Keratinocyte (primary cell): Measurements from ENCODE around the gene LRRIQ4. TPM values are rescaled to one million over a fixed set of nuclear protein-coding genes. Genes with fewer than 3 reads are reported as not detected.
A peak's percentile ranks its signal among the peaks of the same experiment; 100 is the strongest.

ENCODE experiments used
- DNase-seq: peaks from one replicate; pipeline ENCODE4 v3.0.0-alpha.2; 2011; ENCODE audit warnings: low read depth, missing footprints, low spot score
- FAIRE-seq: peaks from 2 replicates; lab custom pipeline; 2011; peaks lifted over from hg19 to GRCh38; lab: Jason Lieb, UNC
- H2AFZ ChIP-seq: 2 replicates; pipeline ENCODE4 v1.6.0; 2012; ENCODE audit warnings: low read length, control low read depth, inconsistent platforms; ENCODE audit not compliant: control insufficient read depth
- H3K27ac ChIP-seq: 2 replicates; pipeline ENCODE4 v1.5.1; 2011; ENCODE audit warnings: low read length; ENCODE audit not compliant: control insufficient read depth, insufficient read depth
- H3K27me3 ChIP-seq: 3 replicates; pipeline ENCODE4 v1.6.0; 2011; ENCODE audit warnings: low read length; ENCODE audit not compliant: control insufficient read depth, insufficient read depth; ENCODE audit errors: extremely low read depth
- H3K36me3 ChIP-seq, 2 experiments: 2 replicates in 1 of 2; 3 replicates in 1 of 2; pipeline ENCODE4 v1.5.1; 2011; ENCODE audit warnings: low read length in 2 of 2, mild to moderate bottlenecking in 1 of 2; ENCODE audit not compliant: control insufficient read depth in 2 of 2, insufficient read depth in 2 of 2; ENCODE audit errors: extremely low read depth in 1 of 2
- H3K4me1 ChIP-seq: 3 replicates; pipeline ENCODE4 v1.5.1; 2011; ENCODE audit warnings: low read length; ENCODE audit not compliant: control insufficient read depth, insufficient read depth; ENCODE audit errors: extremely low read depth
- H3K4me2 ChIP-seq: 3 replicates; pipeline ENCODE4 v1.6.0; 2011; ENCODE audit warnings: low read depth, low read length; ENCODE audit not compliant: control insufficient read depth, insufficient read depth; ENCODE audit errors: extremely low read depth
- H3K4me3 ChIP-seq, 3 experiments: fragments of 200-600 bp in 1 of 3; sonication (generic) in 1 of 3; 2 replicates in 2 of 3; 3 replicates in 1 of 3; pipeline ENCODE4 v1.5.1; 2011 to 2016; ENCODE audit warnings: low read length in 3 of 3, mild to moderate bottlenecking in 3 of 3, control low read depth in 2 of 3, inconsistent platforms in 1 of 3, low read depth in 1 of 3, mixed read lengths in 1 of 3, mixed run types in 1 of 3, moderate library complexity in 1 of 3; ENCODE audit not compliant: control insufficient read depth in 2 of 3, insufficient read depth in 2 of 3; ENCODE audit errors: extremely low read depth in 1 of 3
- H3K79me2 ChIP-seq: 2 replicates; pipeline ENCODE4 v1.6.0; 2012; ENCODE audit warnings: low read length; ENCODE audit not compliant: control insufficient read depth, insufficient read depth
- H3K9ac ChIP-seq: 3 replicates; pipeline ENCODE4 v1.6.0; 2011; ENCODE audit warnings: low read length; ENCODE audit not compliant: control insufficient read depth, insufficient read depth; ENCODE audit errors: extremely low read depth
- H3K9me1 ChIP-seq: 3 replicates; pipeline ENCODE4 v1.6.0; 2011; ENCODE audit warnings: low read length; ENCODE audit not compliant: control insufficient read depth, insufficient read depth; ENCODE audit errors: extremely low read depth
- H3K9me3 ChIP-seq: 2 replicates; pipeline ENCODE4 v1.5.1; 2012; ENCODE audit warnings: low read depth, low read length; ENCODE audit not compliant: control insufficient read depth
- H4K20me1 ChIP-seq: 3 replicates; pipeline ENCODE4 v1.6.0; 2011; ENCODE audit warnings: low read length; ENCODE audit not compliant: control insufficient read depth, insufficient read depth; ENCODE audit errors: extremely low read depth
- CTCF ChIP-seq, 3 experiments: IDR thresholded peaks in 1 of 3; conservative IDR thresholded peaks in 1 of 3; optimal IDR thresholded peaks in 1 of 3; 2 replicates in 2 of 3; 3 replicates in 1 of 3; pipeline versions ENCODE3 to v1.5.1; 2011; ENCODE audit warnings: low read length in 3 of 3, mild to moderate bottlenecking in 3 of 3, moderate library complexity in 2 of 3, control low read depth in 1 of 3, inconsistent platforms in 1 of 3; ENCODE audit not compliant: insufficient read depth in 2 of 3; ENCODE audit errors: extremely low read depth in 1 of 3
- EZH2 ChIP-seq: IDR thresholded peaks from one replicate; pipeline ENCODE4 v1.6.1; 2012; ENCODE audit warnings: inconsistent platforms, mild to moderate bottlenecking, low read length, moderate library complexity
- dilution Hi-C: fragments of 300-500 bp; cut with MboI; formaldehyde crosslinking; loops from one replicate; pipeline ENCODE4 v1.7.0; 2020; ENCODE audit warnings: low sequenced_read_pairs; ENCODE audit not compliant: extremely low pct_ligation_motif_present
- polyA plus RNA-seq, 5 experiments: library from polyadenylated mRNA; depleted of rRNA in 3 of 5; stranded (reverse) in 3 of 5; stranded (forward) in 1 of 5; unstranded in 1 of 5; fragments of >200 nt; gene quantifications; 1 replicate in 1 of 5; 2 replicates in 3 of 5; 3 replicates in 1 of 5; pipeline versions ENCODE4 v1.2.1 to v1.2.3, GENCODE V29; 2011 to 2012; ENCODE audit warnings: missing spikeins in 2 of 5, low read depth in 1 of 5, low replicate concordance in 1 of 5

The LRRIQ4 gene
- polyA plus RNA-seq, 1 donor (not counting 4 experiments of a cell fraction or from before 2014, with no cell fraction given), result not detected

GRCh38 chr3:169771497-169772304 lies 41.0 kb upstream of the LRRIQ4 start:
- Histone ChIP-seq H3K4me3 (peak overlapping the region; percentile 75 to 97 (median 76)), H2AFZ (peak overlapping the region; percentile 84), H3K9ac (peak overlapping the region; percentile 99), H3K79me2 (peaks cover 32% of the 10 kb centered on the region), H3K36me3 (peaks cover 3 to 12% of the 10 kb centered on the region in 2 experiments), H3K27me3 (no peaks in the 10 kb centered on the region), H3K27ac (peak overlapping the region; percentile 98), H3K9me3 (no peaks in the 10 kb centered on the region), H3K4me1 (peaks cover 18% of the 10 kb centered on the region), H3K9me1 (no peaks in the 10 kb centered on the region), H3K4me2 (peak overlapping the region; percentile 93), H4K20me1 (no peaks in the 10 kb centered on the region)
- TF ChIP-seq CTCF (optimal IDR thresholded peaks at IDR 0.05 in 1 of 3, IDR thresholded peaks at IDR 0.05 in 1 of 3, conservative IDR thresholded peaks at IDR 0.05 in 1 of 3; ENCODE audit: extremely low read depth in 1 of 3, insufficient read depth in 2 of 3, low read length in 3 of 3) (no peak), EZH2 (no peak)
- peak; percentile 13 for FAIRE-seq
- DNase-seq, result peak; percentile 33
- dilution Hi-C loops, result no loop called here

GRCh38 chr3:169772305-169772896 lies 40.3 kb upstream of the LRRIQ4 start:
- Histone ChIP-seq H4K20me1 (no peaks in the 10 kb centered on the region), H2AFZ (peak overlapping the region; percentile 90), H3K27me3 (no peaks in the 10 kb centered on the region), H3K27ac (peak overlapping the region; percentile 98), H3K36me3 (peaks cover 3 to 12% of the 10 kb centered on the region in 2 experiments), H3K9me1 (no peaks in the 10 kb centered on the region), H3K4me2 (peak overlapping the region; percentile 93), H3K9me3 (no peaks in the 10 kb centered on the region), H3K4me1 (peaks cover 18% of the 10 kb centered on the region), H3K4me3 (peak overlapping the region; percentile 75 to 97 (median 76)), H3K9ac (peak overlapping the region; percentile 99), H3K79me2 (peaks cover 33% of the 10 kb centered on the region)
- TF ChIP-seq EZH2 (no peak), CTCF (optimal IDR thresholded peaks at IDR 0.05 in 1 of 3, IDR thresholded peaks at IDR 0.05 in 1 of 3, conservative IDR thresholded peaks at IDR 0.05 in 1 of 3; ENCODE audit: extremely low read depth in 1 of 3, insufficient read depth in 2 of 3, low read length in 3 of 3) (no peak)
- dilution Hi-C loops, result no loop called here
- DNase-seq, result peak; percentile 32
- FAIRE-seq, result no peak
